IMR-90 (cell line): Measurements from ENCODE around the gene HPSE2. TPM values are rescaled to one million over a fixed set of nuclear protein-coding genes. Genes with fewer than 3 reads are reported as not detected.

Experiments
- ATAC-seq: fragments of 200-7000 bp; cut with Tn5 transposase; 2 replicates; pipeline ENCODE4 v1.9.1; 2020; ENCODE audit warnings: low read depth, mild to moderate bottlenecking, moderate library complexity
- BruUV-seq: library from RNA; stranded (reverse); fragments of 400-500 nt; replicated peaks from 2 replicates; lab custom pipeline; 2021; lab: Mats Ljungman, UMichigan
- CTCF ChIA-PET: fragments of 300-600 bp; formaldehyde crosslinking; extraction: SDS; loops from one replicate; lab custom pipeline; 2021; ENCODE audit warnings: antibody characterized with exemption; lab: Yijun Ruan, JAX
- POLR2A ChIA-PET: fragments of 300-600 bp; sonication (Branson Sonifier 250); formaldehyde crosslinking; loops from one replicate; lab custom pipeline; 2022; ENCODE audit warnings: antibody characterized with exemption; ENCODE audit not compliant: unreplicated experiment; lab: Charles Lee
- DNase-seq: peaks from one replicate; pipeline ENCODE4 v3.0.0; 2013
- H2AFZ ChIP-seq: replicated peaks from 2 replicates; pipeline ENCODE3; 2013; ENCODE audit warnings: low read length, mild to moderate bottlenecking; ENCODE audit not compliant: poor library complexity
- H2AK5ac ChIP-seq: 2 replicates; pipeline ENCODE4 v1.6.1; 2013; ENCODE audit warnings: low read depth, low read length, inconsistent platforms
- H2AK9ac ChIP-seq: replicated peaks from 2 replicates; pipeline ENCODE3; 2013; ENCODE audit warnings: mild to moderate bottlenecking, low read depth, low read length, moderate library complexity; ENCODE audit not compliant: poor library complexity
- H2BK120ac ChIP-seq: 2 replicates; pipeline ENCODE4 v1.6.1; 2013; ENCODE audit warnings: low read depth, low read length, inconsistent platforms
- H2BK15ac ChIP-seq: 3 replicates; pipeline ENCODE4 v1.6.1; 2013; ENCODE audit warnings: low read depth, low read length, inconsistent platforms
- H2BK20ac ChIP-seq: 2 replicates; pipeline ENCODE4 v1.6.1; 2013; ENCODE audit warnings: low read depth, mild to moderate bottlenecking, inconsistent platforms, low read length, moderate library complexity
- H2BK5ac ChIP-seq: 2 replicates; pipeline ENCODE4 v1.6.1; 2013; ENCODE audit warnings: mild to moderate bottlenecking, low read depth, low read length, inconsistent platforms; ENCODE audit not compliant: poor library complexity, severe bottlenecking
- H3K14ac ChIP-seq: replicated peaks from 2 replicates; pipeline ENCODE4 v1.6.1; 2013; ENCODE audit warnings: low read depth, low read length, inconsistent platforms
- H3K18ac ChIP-seq: 2 replicates; pipeline ENCODE4 v1.6.1; 2013; ENCODE audit warnings: low read depth, low read length, control low read depth
- H3K23ac ChIP-seq: 2 replicates; pipeline ENCODE4 v1.6.1; 2013; ENCODE audit warnings: low read depth, low read length, inconsistent platforms
- H3K27ac ChIP-seq: 2 replicates; pipeline ENCODE4 v1.5.1; 2013; ENCODE audit warnings: mild to moderate bottlenecking, control low read depth, low read length; ENCODE audit not compliant: insufficient read depth
- H3K27me3 ChIP-seq: 2 replicates; pipeline ENCODE4 v1.6.1; 2013; ENCODE audit warnings: low read length; ENCODE audit not compliant: control insufficient read depth, insufficient read depth
- H3K36me3 ChIP-seq: 2 replicates; pipeline ENCODE4 v1.6.1; 2013; ENCODE audit warnings: low read length, mixed read lengths; ENCODE audit not compliant: control insufficient read depth, insufficient read depth
- H3K4ac ChIP-seq: 2 replicates; pipeline ENCODE4 v1.6.1; 2013; ENCODE audit warnings: low read depth, low read length, inconsistent platforms
- H3K4me1 ChIP-seq: 2 replicates; pipeline ENCODE4 v1.6.1; 2013; ENCODE audit warnings: low read length, mixed read lengths; ENCODE audit not compliant: control insufficient read depth, insufficient read depth
- H3K4me2 ChIP-seq: 2 replicates; pipeline ENCODE4 v1.6.1; 2013; ENCODE audit warnings: low read depth, mild to moderate bottlenecking, control low read depth, low read length, moderate library complexity
- H3K4me3 ChIP-seq: 2 replicates; pipeline ENCODE4 v1.5.1; 2013; ENCODE audit warnings: low read depth, mild to moderate bottlenecking, control low read depth, low read length, moderate library complexity; ENCODE audit not compliant: insufficient read depth
- H3K56ac ChIP-seq: 2 replicates; pipeline ENCODE4 v1.6.1; 2013; ENCODE audit warnings: low read length, inconsistent platforms; ENCODE audit not compliant: insufficient read depth; ENCODE audit errors: extremely low read depth
- H3K79me1 ChIP-seq, 2 experiments: 2 replicates each; pipeline ENCODE4 v1.6.1; 2013; ENCODE audit warnings: low read length in 2 of 2, inconsistent platforms in 1 of 2, low read depth in 1 of 2
- H3K9ac ChIP-seq: 2 replicates; pipeline ENCODE4 v1.6.1; 2013; ENCODE audit warnings: low read depth, low read length, control low read depth
- H3K9me1 ChIP-seq: 2 replicates; pipeline ENCODE4 v1.6.1; 2013; ENCODE audit warnings: low read length, inconsistent platforms; ENCODE audit not compliant: insufficient read depth
- H3K9me3 ChIP-seq: 2 replicates; pipeline ENCODE4 v1.6.1; 2013; ENCODE audit warnings: low read length; ENCODE audit not compliant: control insufficient read depth, insufficient read depth
- H4K20me1 ChIP-seq: 2 replicates; pipeline ENCODE4 v1.6.1; 2013; ENCODE audit warnings: low read length, inconsistent platforms; ENCODE audit not compliant: insufficient read depth
- H4K5ac ChIP-seq: 2 replicates; pipeline ENCODE4 v1.6.1; 2013; ENCODE audit warnings: mild to moderate bottlenecking, low read depth, low read length, control low read depth
- H4K8ac ChIP-seq, 2 experiments: 2 replicates each; pipeline ENCODE4 v1.6.1; 2013; ENCODE audit warnings: low read depth in 2 of 2, low read length in 2 of 2, control low read depth in 1 of 2, inconsistent platforms in 1 of 2
- H4K91ac ChIP-seq: 2 replicates; pipeline ENCODE4 v1.6.1; 2013; ENCODE audit warnings: low read depth, low read length, inconsistent platforms; ENCODE audit not compliant: insufficient read depth
- MAFK ChIP-seq: IDR thresholded peaks from 2 replicates; pipeline ENCODE4 v1.6.1; 2012; ENCODE audit warnings: low read depth, low read length, improper control_type of control experiment
- SMC3 ChIP-seq: fragments of 150-350 bp; IDR thresholded peaks from 2 replicates; pipeline ENCODE4 v1.6.1; 2016; ENCODE audit warnings: low read depth, mild to moderate bottlenecking, antibody characterized with exemption, low read length, moderate library complexity
- WGBS, 2 experiments: methylation state at CpG; one replicate each; pipeline versions ENCODE4 v1.1.5 to v1.1.7; 2013; ENCODE audit warnings: missing lambda C conversion rate in 2 of 2; ENCODE audit not compliant: insufficient read length in 1 of 2; ENCODE audit errors: extremely low coverage in 2 of 2; 5-methylcytosine and 5-hydroxymethylcytosine counted together
- dilution Hi-C: fragments of 300-500 bp; cut with HindIII; formaldehyde crosslinking; loops from one replicate; pipeline ENCODE4 v1.14.3; 2018; ENCODE audit warnings: low sequenced_read_pairs; ENCODE audit not compliant: unreplicated experiment
- in situ Hi-C: fragments of 300-500 bp; cut with MboI; formaldehyde crosslinking; loops from 3 replicates; pipeline ENCODE4 v1.14.3; 2019; ENCODE audit warnings: low sequenced_read_pairs, inconsistent platforms, mixed read lengths
- intact Hi-C: fragments of 100-400 bp; cut with micrococcal nuclease; formaldehyde crosslinking; loops from 2 replicates; pipeline ENCODE4 v1.10.0; 2022
- polyA plus RNA-seq, 3 experiments: library from polyadenylated mRNA; depleted of rRNA; stranded (reverse); fragments of >200 nt; gene quantifications; 2 replicates each; pipeline ENCODE4 v1.2.3, GENCODE V29; 2012; ENCODE audit warnings: low replicate concordance in 1 of 3
- total RNA-seq: library from RNA; depleted of rRNA; stranded (reverse); fragments of >200 nt; gene quantifications from 2 replicates; pipeline ENCODE4 v1.2.3, GENCODE V29; 2012

HPSE2 gene
- total and polyA plus RNA-seq, 2 of the 4 experiments (the other 2 are of a cell fraction): not detected

DNA sequence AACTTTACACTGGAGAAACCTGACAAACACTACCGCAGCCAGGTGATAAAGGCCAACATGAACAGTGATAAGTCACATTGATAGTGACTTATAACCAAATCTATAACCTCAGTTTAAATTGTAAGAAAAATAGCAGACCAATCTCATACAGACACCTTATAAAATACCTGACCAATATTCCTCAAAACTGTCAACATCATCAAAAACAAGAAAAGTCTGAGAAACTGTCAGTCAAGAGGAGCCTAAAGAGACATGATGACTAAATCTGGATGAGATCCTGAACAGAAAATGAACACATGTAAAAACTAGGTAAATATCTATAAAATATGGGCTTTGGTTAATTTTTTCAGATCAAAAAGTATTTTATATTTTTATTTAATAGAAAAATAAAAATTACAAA is 233.3 kb downstream of the HPSE2 start:
- Histone ChIP-seq H2AK9ac (no peak overlapping the region), H3K4ac (no peak overlapping the region), H4K8ac (no peak overlapping the region), H3K9me1 (no peaks in the 10 kb centered on the region), H2BK5ac (no peak overlapping the region), H2BK15ac (no peak overlapping the region), H4K5ac (no peak overlapping the region), H3K79me1 (no peaks in the 10 kb centered on the region), H3K36me3 (no peaks in the 10 kb centered on the region), H3K4me2 (no peak overlapping the region), H4K20me1 (no peaks in the 10 kb centered on the region), H3K9ac (no peak overlapping the region), H4K91ac (no peak overlapping the region), H2AFZ (no peak overlapping the region), H3K56ac (no peak overlapping the region), H2BK20ac (no peak overlapping the region), H3K23ac (no peak overlapping the region), H3K27me3 (peaks cover 2% of the 10 kb centered on the region; the same call in 1 of the 2 replicates), H2BK120ac (no peak overlapping the region), H3K14ac (no peak overlapping the region), H3K9me3 (no peaks in the 10 kb centered on the region), H3K27ac (no peak overlapping the region), H3K18ac (no peak overlapping the region), H2AK5ac (no peak overlapping the region), H3K4me1 (no peaks in the 10 kb centered on the region), H3K4me3 (no peak overlapping the region)
- TF ChIP-seq MAFK (peak; percentile 40; the same call in 1 of the 2 replicates), SMC3 (no peak)
- POLR2A ChIA-PET: no interaction called here
- intact Hi-C loops (no loop called here), dilution Hi-C loops (no loop called here), in situ Hi-C loops (no loop called here)
- DNase-seq (no peak), ATAC-seq (no peak)
- WGBS, 2 experiments: no CpG with 5 or more reads among the region's 1 CpG
- BruUV-seq: no TSS peak
- CTCF ChIA-PET: no interaction called here
